Activated T-helper 2 cell treated with anti-CD3 and anti-CD28 coated beads, Interferon-gamma antibody, Interleukin-2, Interleukin-4, amounts not matched to agents 10 μg/mL and 5 μg/mL and 100 μg/mL, durations not matched to agents 14 hours and 24 hours and 36 hours (primary cell): ENCODE measurements around the gene CCNL2. TPM values are rescaled to one million over a fixed set of nuclear protein-coding genes. Genes with fewer than 3 reads are reported as not detected.
A peak's percentile ranks its signal among the peaks of the same experiment; 100 is the strongest.

ENCODE experiments used
- DNase-seq: peaks from one replicate; pipeline ENCODE4 v3.0.0; 2021; ENCODE audit warnings: low spot score
- H3K27ac Mint-ChIP-seq: one replicate; pipeline ENCODE4 v1.8.0; 2021; ENCODE audit warnings: mixed read lengths
- H3K27me3 Mint-ChIP-seq: one replicate; pipeline ENCODE4 v1.8.0; 2021; ENCODE audit warnings: low read depth, mixed read lengths
- H3K36me3 Mint-ChIP-seq: one replicate; pipeline ENCODE4 v1.8.0; 2021; ENCODE audit warnings: low read depth, mixed read lengths
- H3K4me1 Mint-ChIP-seq: one replicate; pipeline ENCODE4 v1.8.0; 2021; ENCODE audit warnings: low read depth, mixed read lengths
- H3K4me3 Mint-ChIP-seq: one replicate; pipeline ENCODE4 v1.8.0; 2021; ENCODE audit warnings: low read depth, mild to moderate bottlenecking, moderate library complexity, mixed read lengths
- H3K9me3 Mint-ChIP-seq: one replicate; pipeline ENCODE4 v1.8.0; 2021; ENCODE audit warnings: mixed read lengths
- intact Hi-C: fragments of 100-400 bp; cut with micrococcal nuclease; formaldehyde crosslinking; loops from one replicate; pipeline ENCODE4 v1.15.1; 2023
- total RNA-seq: library from RNA; stranded (reverse); gene quantifications from 2 replicates; pipeline ENCODE4 v1.2.3, GENCODE V29; 2022

The CCNL2 gene
- total RNA-seq, 1 donor from 2014 or later, result 123 TPM

GRCh38 chr1:1435911-1436629, 36.9 kb upstream of the CCNL2 start:
- DNase-seq, result no peak
- Mint-ChIP-seq H3K36me3 (no peaks in the 10 kb centered on the region), H3K9me3 (no peaks in the 10 kb centered on the region), H3K27me3 (peaks cover 7% of the 10 kb centered on the region), H3K4me3 (peak overlapping the region; percentile 51), H3K4me1 (peaks cover 2% of the 10 kb centered on the region), H3K27ac (no peak overlapping the region)
- intact Hi-C loops, result no loop called here

- DNase-seq, result peak; percentile 68
- Mint-ChIP-seq H3K27ac (no peak within 1 kb of the TSS), H3K4me1 (peaks cover 2% of the 10 kb centered on the region), H3K9me3 (no peaks in the 10 kb centered on the region), H3K27me3 (peaks cover 7% of the 10 kb centered on the region), H3K4me3 (peak within 1 kb of the TSS; percentile 51), H3K36me3 (no peaks in the 10 kb centered on the region)
- intact Hi-C loops, result no loop called here
These were observed 36.2 kb upstream of the CCNL2 start, which contains the start of gene VWA1 for GRCh38 chr1:1435106-1435903. VWA1 (plus strand) TSS chr1:1435690; CDS start chr1:1435749, 59 bp downstream.

GRCh38 chr1:1434824-1435105, 35.6 kb upstream of the CCNL2 start:
- H3K4me3 Mint-ChIP-seq, result no peak overlapping the region
- peaks cover 2% of the 10 kb centered on the region for H3K4me1 Mint-ChIP-seq
- no peak for DNase-seq
- intact Hi-C loops, result no loop called here
- no peaks in the 10 kb centered on the region for H3K9me3 Mint-ChIP-seq
- H3K36me3 Mint-ChIP-seq, result no peaks in the 10 kb centered on the region
- no peak overlapping the region for H3K27ac Mint-ChIP-seq
- H3K27me3 Mint-ChIP-seq, result peaks cover 11% of the 10 kb centered on the region

GRCh38 chr1:1434131-1434823, 35.1 kb upstream of the CCNL2 start:
- peaks cover 2% of the 10 kb centered on the region for H3K4me1 Mint-ChIP-seq
- H3K9me3 Mint-ChIP-seq, result no peaks in the 10 kb centered on the region
- H3K36me3 Mint-ChIP-seq, result no peaks in the 10 kb centered on the region
- intact Hi-C loops, result no loop called here
- no peak overlapping the region for H3K27ac Mint-ChIP-seq
- no peak overlapping the region for H3K4me3 Mint-ChIP-seq
- DNase-seq, result no peak
- peaks cover 15% of the 10 kb centered on the region for H3K27me3 Mint-ChIP-seq

- H3K4me3 Mint-ChIP-seq, result no peak overlapping the region
These were observed 34.6 kb upstream of the CCNL2 start for GRCh38 chr1:1433804-1434130.

GRCh38 chr1:1432951-1433803, 34.0 kb upstream of the CCNL2 start:
- intact Hi-C loops, result no loop called here
- Mint-ChIP-seq H3K27me3 (peaks cover 20% of the 10 kb centered on the region), H3K9me3 (no peaks in the 10 kb centered on the region), H3K4me1 (peaks cover 2% of the 10 kb centered on the region), H3K4me3 (no peak overlapping the region), H3K36me3 (no peaks in the 10 kb centered on the region), H3K27ac (no peak overlapping the region)
- DNase-seq, result no peak

More at GRCh38 chr1:1433804-1434130, 34.6 kb upstream of the CCNL2 start:
- Mint-ChIP-seq H3K36me3 (no peaks in the 10 kb centered on the region), H3K4me1 (peaks cover 2% of the 10 kb centered on the region), H3K9me3 (no peaks in the 10 kb centered on the region), H3K27ac (no peak overlapping the region), H3K27me3 (peaks cover 15% of the 10 kb centered on the region)
- intact Hi-C loops, result no loop called here
- DNase-seq, result no peak

GRCh38 chr1:1432274-1432950, 33.3 kb upstream of the CCNL2 start:
- Mint-ChIP-seq H3K36me3 (no peaks in the 10 kb centered on the region), H3K27ac (no peak overlapping the region), H3K4me3 (no peak overlapping the region), H3K27me3 (peaks cover 20% of the 10 kb centered on the region), H3K4me1 (peaks cover 2% of the 10 kb centered on the region), H3K9me3 (no peaks in the 10 kb centered on the region)
- DNase-seq, result no peak
- intact Hi-C loops, result no loop called here

GRCh38 chr1:1431845-1432273, 32.7 kb upstream of the CCNL2 start:
- H3K4me1 Mint-ChIP-seq, result peaks cover 2% of the 10 kb centered on the region
- peaks cover 20% of the 10 kb centered on the region for H3K27me3 Mint-ChIP-seq
- H3K9me3 Mint-ChIP-seq, result no peaks in the 10 kb centered on the region
- DNase-seq, result no peak
- intact Hi-C loops, result no loop called here
- no peaks in the 10 kb centered on the region for H3K36me3 Mint-ChIP-seq
- H3K27ac Mint-ChIP-seq, result no peak overlapping the region
- H3K4me3 Mint-ChIP-seq, result no peak overlapping the region

- Mint-ChIP-seq H3K36me3 (no peaks in the 10 kb centered on the region), H3K27ac (no peak overlapping the region), H3K4me3 (no peak overlapping the region), H3K4me1 (peaks cover 2% of the 10 kb centered on the region), H3K9me3 (no peaks in the 10 kb centered on the region), H3K27me3 (peaks cover 17% of the 10 kb centered on the region)
- no peak for DNase-seq
- intact Hi-C loops, result no loop called here
These were observed 32.1 kb upstream of the CCNL2 start for GRCh38 chr1:1430992-1431844.

GRCh38 chr1:1430114-1430982, 31.2 kb upstream of the CCNL2 start:
- Mint-ChIP-seq H3K36me3 (no peaks in the 10 kb centered on the region), H3K4me3 (no peak overlapping the region), H3K9me3 (no peaks in the 10 kb centered on the region), H3K27ac (no peak overlapping the region), H3K27me3 (peaks cover 19% of the 10 kb centered on the region), H3K4me1 (peaks cover 2% of the 10 kb centered on the region)
- intact Hi-C loops, result no loop called here
- DNase-seq, result no peak

GRCh38 chr1:1429671-1430073, 30.5 kb upstream of the CCNL2 start:
- Mint-ChIP-seq H3K4me1 (no peaks in the 10 kb centered on the region), H3K9me3 (no peaks in the 10 kb centered on the region), H3K4me3 (no peak overlapping the region), H3K27me3 (peaks cover 20% of the 10 kb centered on the region), H3K27ac (no peak overlapping the region), H3K36me3 (no peaks in the 10 kb centered on the region)
- no peak for DNase-seq
- intact Hi-C loops, result no loop called here
